HG03097 (cell line): ENCODE measurements around the gene ABLIM2.

Experiments
- ATAC-seq: cut with Tn5 transposase; IDR thresholded peaks from one replicate; pipeline ENCODE4 v1.9.1; 2021; ENCODE audit not compliant: unreplicated experiment, low FRiP score

The ABLIM2 gene

DNA sequence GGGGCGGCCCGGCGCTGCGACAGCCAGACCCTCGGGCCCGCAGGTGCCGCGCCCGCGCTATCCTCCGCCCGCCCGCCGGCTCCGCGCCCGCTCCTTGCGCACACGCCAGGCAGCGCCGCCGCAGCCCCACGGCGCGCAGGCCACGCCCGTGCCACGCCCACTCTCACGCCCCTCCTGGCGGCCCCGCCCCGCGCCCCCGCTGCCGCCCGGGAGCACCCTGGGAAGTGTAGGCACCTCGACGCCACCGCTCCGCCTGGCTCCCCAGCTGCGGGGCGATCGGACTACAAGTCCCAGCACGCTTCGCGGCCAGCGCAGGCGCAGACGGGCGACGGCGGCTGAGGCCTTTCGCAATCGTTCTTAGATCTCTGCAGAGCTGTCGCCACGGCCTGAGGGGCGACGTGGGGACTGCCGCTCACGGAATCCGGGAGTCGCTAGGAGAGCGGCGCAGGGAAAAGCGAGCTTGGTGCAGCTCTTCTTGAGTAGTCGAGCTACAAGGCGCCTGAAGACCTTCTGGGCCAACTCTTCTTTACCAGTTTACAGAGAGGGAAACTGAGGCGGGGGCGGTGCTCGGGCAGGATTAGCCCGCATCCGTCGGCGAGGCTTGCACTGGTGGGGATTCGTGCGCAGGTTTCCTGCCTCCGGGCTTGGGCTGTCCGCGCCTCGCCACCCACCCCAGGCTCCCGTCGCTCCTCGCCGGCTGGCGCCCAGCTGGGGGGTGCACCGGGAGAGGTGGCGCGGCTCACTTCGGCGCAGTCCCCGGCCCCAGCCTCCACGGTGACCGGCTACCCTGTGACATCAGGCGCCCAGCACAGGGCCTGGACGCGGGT lies at the start of gene ABLIM2:
TSS of gene ABLIM2 (minus strand) at position 104 of the 827 bp plus-strand sequence. CDS start 124 bp downstream, outside the sequence.
- peak; percentile 98 for ATAC-seq

DNA sequence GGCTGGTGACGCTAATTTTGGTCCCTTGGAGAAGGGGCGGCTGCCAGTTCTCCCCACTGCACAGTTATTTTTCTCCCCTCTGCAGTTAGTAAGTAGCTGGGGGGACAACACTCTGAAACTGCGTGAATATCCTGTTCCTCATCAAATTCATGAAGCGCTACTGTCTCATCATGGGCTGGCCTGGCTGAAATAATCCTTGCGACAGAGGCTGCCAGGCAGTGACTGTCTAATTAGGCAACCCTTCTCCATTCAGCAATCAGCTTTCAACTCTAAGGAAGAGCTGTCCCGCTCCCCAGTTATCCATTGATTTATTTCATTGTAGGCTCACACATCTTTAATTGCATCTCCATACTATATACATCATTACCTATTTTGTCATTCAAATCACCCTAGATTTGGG lies 48.7 kb upstream of the ABLIM2 start:
- ATAC-seq = no peak

GRCh38 chr4:8205749-8206611 lies 47.4 kb upstream of the ABLIM2 start:
- no peak for ATAC-seq

DNA sequence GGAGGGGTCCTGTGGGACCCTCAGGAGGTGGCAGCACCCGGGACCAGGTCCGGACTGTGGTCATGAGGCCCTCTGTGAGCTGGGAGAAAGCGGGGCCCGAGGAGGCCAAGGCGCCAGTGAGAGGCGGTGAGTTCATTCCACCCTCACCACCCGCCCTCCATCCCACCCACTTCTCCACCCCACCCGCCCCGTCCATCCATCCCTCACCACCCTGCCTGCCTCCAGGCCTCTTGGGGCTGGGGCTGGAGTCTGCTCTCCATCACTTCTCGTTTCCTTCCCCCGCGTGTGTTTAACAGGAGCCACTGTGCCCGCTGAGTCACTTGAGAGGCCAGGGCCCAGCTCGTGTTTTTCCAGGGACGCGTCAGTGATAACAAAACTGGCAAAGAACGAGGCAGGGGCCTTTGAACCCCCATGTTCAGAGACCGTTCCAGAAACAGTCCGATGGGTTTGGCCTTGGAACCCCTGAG lies 46.7 kb upstream of the ABLIM2 start:
- no peak for ATAC-seq

GRCh38 chr4:8204576-8205227 lies 46.1 kb upstream of the ABLIM2 start:
- ATAC-seq = no peak

GRCh38 chr4:8203817-8204216 lies 45.2 kb upstream of the ABLIM2 start:
- ATAC-seq = no peak

DNA sequence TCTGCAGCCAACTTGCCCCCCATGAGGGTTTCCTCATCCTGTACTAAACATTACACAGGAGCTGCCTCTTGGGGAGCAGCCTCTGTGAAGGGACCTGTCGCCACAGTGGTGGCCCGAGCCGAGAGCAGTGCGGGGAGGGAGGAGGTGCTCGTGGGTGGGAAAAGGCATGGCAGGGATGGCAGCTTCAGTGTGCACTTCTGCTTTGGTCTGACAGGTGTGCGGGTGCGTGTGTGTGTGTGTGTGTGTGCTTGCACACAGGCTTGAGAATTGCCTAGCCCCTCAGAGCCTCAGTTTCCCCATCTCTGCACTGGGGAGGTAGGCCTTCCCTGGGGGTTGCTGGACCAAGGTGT lies 44.4 kb upstream of the ABLIM2 start:
- ATAC-seq = no peak

DNA sequence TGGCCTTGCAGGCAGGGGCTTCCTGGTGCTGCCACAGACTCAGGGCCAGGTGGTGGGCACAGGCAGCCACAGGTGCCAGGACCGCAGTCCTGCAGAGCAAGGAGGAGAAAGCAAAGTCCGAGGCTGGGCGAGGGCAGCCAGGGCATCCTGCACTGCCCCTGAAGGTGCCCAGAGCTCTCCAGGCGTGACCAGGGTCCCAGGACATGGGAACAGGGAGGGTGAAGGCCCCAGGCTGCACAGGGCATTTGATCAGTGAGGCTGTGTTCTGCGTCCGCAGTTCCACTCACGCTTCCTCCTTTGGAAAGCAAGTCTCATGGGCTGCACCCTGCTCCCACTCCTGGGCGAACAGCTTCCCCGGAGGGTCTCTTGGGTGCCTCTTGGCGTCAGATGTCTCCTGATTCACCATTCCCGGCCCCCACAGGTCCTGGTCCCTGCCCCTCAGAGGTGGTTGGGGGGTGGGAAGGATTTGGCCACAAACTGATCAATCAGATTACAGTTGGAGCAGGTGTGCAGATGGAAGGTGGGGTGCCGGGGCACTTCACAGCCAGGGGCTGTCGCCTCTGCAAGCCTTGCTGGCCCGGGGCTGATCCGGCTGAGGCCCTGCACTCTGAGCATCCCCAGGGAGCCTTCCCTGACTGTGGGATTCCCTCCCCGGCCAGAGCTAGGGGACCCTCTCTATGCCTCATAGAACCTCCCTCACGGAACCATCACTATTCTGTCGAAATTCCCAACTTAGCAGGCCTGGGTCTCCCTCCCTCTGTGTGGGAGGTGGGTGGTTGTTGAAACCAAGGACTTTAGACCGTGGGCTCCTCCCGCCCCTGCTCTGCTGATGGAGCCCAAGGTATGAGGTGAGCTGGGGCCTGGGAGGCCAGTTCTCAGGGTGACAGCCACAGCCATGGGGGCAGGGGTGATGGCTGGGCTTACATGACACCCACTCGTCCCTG lies 43.8 kb upstream of the ABLIM2 start:
- no peak for ATAC-seq

- peak; percentile 27 for ATAC-seq
These were observed 42.7 kb upstream of the ABLIM2 start for GRCh38 chr4:8201321-8201781.

GRCh38 chr4:8200302-8200975 lies 41.8 kb upstream of the ABLIM2 start:
- no peak for ATAC-seq

- ATAC-seq = no peak
These were observed 41.1 kb upstream of the ABLIM2 start for GRCh38 chr4:8199594-8200301.

GRCh38 chr4:8198906-8199593 lies 40.4 kb upstream of the ABLIM2 start, which contains the start of gene SH3TC1:
Gene SH3TC1 (plus strand): TSS chr4:8199290. CDS start chr4:8205195, 5,905 bp downstream.
- peak; percentile 78 for ATAC-seq

DNA sequence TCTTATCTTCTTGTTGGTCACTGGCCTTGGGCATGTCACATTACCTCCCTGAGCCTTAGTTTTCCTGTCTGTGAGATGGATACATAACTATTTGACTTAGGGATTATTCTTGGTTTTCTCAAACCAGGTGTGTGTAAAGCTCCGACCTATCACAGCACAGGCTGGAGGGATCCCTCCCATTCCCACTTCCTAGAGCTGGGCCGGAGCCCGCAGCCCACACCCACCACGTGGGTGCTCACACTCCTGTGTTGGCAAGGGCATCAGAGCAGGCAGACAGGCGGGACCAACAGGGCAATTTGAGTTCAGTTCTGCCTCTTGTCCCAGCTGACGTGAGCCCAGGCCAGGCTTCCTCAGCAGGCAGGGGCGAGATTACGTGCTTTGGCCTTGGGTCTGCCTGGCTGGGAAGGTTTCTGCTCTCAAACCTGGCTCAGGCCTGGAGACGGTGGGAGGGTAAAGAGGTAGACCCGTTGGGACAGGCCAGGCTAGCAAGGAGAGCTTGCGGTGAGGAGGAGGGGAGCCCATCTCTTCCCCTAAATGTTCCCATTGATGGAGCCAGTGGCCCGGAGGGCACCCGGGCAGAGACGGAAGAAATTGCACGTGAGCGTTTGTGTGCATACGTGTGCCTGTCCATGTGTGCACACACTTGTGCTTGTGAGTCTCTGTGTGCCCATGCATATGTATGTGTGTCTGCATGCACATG lies 39.7 kb upstream of the ABLIM2 start:
- peak; percentile 2 for ATAC-seq

DNA sequence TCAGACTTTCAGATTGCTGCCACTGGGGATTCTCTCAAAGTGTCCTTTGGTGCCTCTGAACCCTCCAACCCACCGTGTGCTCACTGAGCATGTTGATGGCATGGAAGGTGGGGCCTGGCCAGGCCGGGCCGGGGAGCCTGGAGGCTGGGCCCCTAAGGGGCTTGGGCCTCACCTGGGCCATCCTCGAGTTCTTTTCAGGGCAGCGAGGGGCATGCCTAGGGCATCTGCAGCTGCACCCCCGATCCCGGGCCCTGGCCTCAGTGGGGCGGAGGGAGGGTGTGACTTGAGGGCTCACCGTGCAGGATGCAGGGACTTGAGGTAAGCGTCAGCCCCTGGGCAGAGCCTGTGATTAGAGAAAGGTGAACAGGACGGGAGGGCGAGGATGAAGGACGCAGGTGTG lies 38.9 kb upstream of the ABLIM2 start:
- no peak for ATAC-seq

DNA sequence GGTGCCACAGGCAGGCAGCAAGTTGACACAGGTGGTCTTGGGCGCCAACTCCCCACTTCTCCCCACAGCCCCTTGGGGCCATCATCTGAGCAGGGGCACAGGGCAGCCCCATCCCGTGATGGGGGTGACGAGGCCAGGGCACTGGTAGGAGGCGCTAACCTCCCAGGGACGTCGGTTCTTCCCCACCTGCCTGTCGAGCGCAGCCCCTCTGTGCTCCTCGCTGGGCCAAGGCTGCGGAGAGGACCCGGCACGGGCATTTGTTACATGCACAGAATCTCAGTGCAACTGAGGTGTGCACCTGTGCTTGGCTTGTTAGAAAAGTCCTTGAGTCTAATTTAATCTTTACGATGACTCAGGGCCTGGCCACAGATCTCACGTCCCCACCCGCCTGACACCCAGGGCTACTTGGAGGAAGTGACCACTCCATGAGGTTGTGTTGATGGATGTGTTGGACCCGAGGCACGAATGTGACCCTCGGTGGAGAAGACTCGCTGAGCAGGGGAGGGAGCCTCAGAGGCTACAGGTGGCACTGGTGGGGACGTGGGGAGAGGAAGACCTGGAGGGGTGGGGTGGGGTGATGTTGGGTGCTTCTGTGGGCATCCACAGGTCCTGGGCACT lies 37.3 kb upstream of the ABLIM2 start:
- ATAC-seq = no peak

- no peak for ATAC-seq
These were observed 36.8 kb upstream of the ABLIM2 start for GRCh38 chr4:8195431-8195830.
